HG02678 (cell line): Measurements from ENCODE around the gene CDHR4.

Experiments
- ATAC-seq: cut with Tn5 transposase; IDR thresholded peaks from one replicate; pipeline ENCODE4 v1.9.1; 2021; ENCODE audit warnings: mild to moderate bottlenecking, moderate library complexity; ENCODE audit not compliant: unreplicated experiment

CDHR4 gene

DNA sequence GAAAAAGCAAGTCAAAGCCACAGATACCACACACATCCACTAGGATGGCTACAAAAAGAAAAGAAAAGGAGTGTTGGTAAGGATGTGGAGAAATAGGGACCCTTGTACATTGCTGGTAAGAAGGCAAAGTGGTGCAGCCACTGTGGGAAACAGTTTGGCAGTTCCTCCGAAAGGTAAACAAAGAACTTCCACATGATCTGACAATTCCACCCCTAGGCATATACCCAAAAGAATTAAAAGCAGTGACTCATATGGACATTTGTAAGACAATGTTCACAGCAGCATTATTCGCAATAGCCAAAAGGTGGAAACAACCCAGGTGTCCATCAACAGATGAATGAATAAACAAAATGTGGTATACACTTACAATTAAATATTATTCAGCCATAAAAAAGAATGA is 53.7 kb downstream of the CDHR4 start:
- no peak for ATAC-seq
